Mesenchymal stem cell (in vitro differentiated cells and primary cell): ENCODE data around the gene PHF13.

Experiments
- DNase-seq: peaks from one replicate; pipeline ENCODE4 v3.0.0-alpha.2; 2013
- H2AFZ ChIP-seq: one replicate; pipeline ENCODE4 v1.6.1; 2013; ENCODE audit warnings: low read depth, mild to moderate bottlenecking, control low read depth, inconsistent platforms, low read length, moderate library complexity
- H2AK5ac ChIP-seq: 2 replicates; pipeline ENCODE4 v1.6.1; 2013; ENCODE audit warnings: low read length, moderate library complexity, mild to moderate bottlenecking, inconsistent platforms; ENCODE audit not compliant: severe bottlenecking
- H2BK120ac ChIP-seq: one replicate; pipeline ENCODE4 v1.6.1; 2013; ENCODE audit warnings: low read depth, mild to moderate bottlenecking, inconsistent platforms, low read length, moderate library complexity
- H2BK12ac ChIP-seq, 2 experiments: one replicate each; pipeline ENCODE4 v1.6.1; 2013; ENCODE audit warnings: inconsistent platforms in 2 of 2, low read length in 2 of 2, mild to moderate bottlenecking in 2 of 2, moderate library complexity in 2 of 2, control low read depth in 1 of 2
- H2BK15ac ChIP-seq: one replicate; pipeline ENCODE4 v1.6.1; 2013; ENCODE audit warnings: mild to moderate bottlenecking, low read depth, inconsistent platforms; ENCODE audit not compliant: poor library complexity, severe bottlenecking
- H2BK5ac ChIP-seq: 2 replicates; pipeline ENCODE4 v1.6.1; 2013; ENCODE audit warnings: low read depth, mild to moderate bottlenecking, low read length, control low read depth, inconsistent platforms; ENCODE audit not compliant: poor library complexity, severe bottlenecking
- H3K14ac ChIP-seq, 2 experiments: one replicate each; pipeline ENCODE4 v1.6.1; 2013; ENCODE audit warnings: inconsistent platforms in 2 of 2, low read length in 2 of 2, control low read depth in 1 of 2, mild to moderate bottlenecking in 1 of 2, moderate library complexity in 1 of 2
- H3K18ac ChIP-seq, 2 experiments: one replicate each; pipeline ENCODE4 v1.6.1; 2013; ENCODE audit warnings: inconsistent platforms in 2 of 2, low read length in 2 of 2, control low read depth in 1 of 2, low read depth in 1 of 2, mild to moderate bottlenecking in 1 of 2
- H3K23ac ChIP-seq, 2 experiments: one replicate each; pipeline ENCODE4 v1.6.1; 2013; ENCODE audit warnings: inconsistent platforms in 2 of 2, low read length in 2 of 2, mild to moderate bottlenecking in 2 of 2, moderate library complexity in 2 of 2, control low read depth in 1 of 2
- H3K27ac ChIP-seq: 2 replicates; pipeline ENCODE4 v1.5.1; 2013; ENCODE audit warnings: mild to moderate bottlenecking, moderate library complexity, low read length, control low read depth, inconsistent platforms; ENCODE audit not compliant: poor library complexity, severe bottlenecking
- H3K27me3 ChIP-seq, 2 experiments: 2 replicates each; pipeline versions ENCODE4 v1.6.1 to v1.7.0; 2013; ENCODE audit warnings: low read length in 2 of 2, mild to moderate bottlenecking in 2 of 2, moderate library complexity in 2 of 2, control low read depth in 1 of 2, inconsistent platforms in 1 of 2; ENCODE audit not compliant: control insufficient read depth in 1 of 2, insufficient read depth in 1 of 2
- H3K36me3 ChIP-seq, 2 experiments: 2 replicates each; pipeline versions ENCODE4 v1.6.1 to v1.7.0; 2013; ENCODE audit warnings: low read length in 2 of 2, control low read depth in 1 of 2, inconsistent platforms in 1 of 2, low read depth in 1 of 2, mild to moderate bottlenecking in 1 of 2; ENCODE audit not compliant: insufficient read depth in 2 of 2, control insufficient read depth in 1 of 2
- H3K4ac ChIP-seq, 2 experiments: one replicate each; pipeline ENCODE4 v1.6.1; 2013; ENCODE audit warnings: inconsistent platforms in 2 of 2, low read length in 2 of 2, mild to moderate bottlenecking in 2 of 2, moderate library complexity in 2 of 2, control low read depth in 1 of 2, low read depth in 1 of 2
- H3K4me1 ChIP-seq: 2 replicates; pipeline ENCODE4 v1.6.1; 2013; ENCODE audit warnings: low read depth, low read length, control low read depth; ENCODE audit not compliant: control insufficient read depth, insufficient read depth
- H3K4me2 ChIP-seq: 2 replicates; pipeline ENCODE4 v1.6.1; 2013; ENCODE audit warnings: low read length, mild to moderate bottlenecking, inconsistent platforms; ENCODE audit not compliant: poor library complexity, severe bottlenecking
- H3K4me3 ChIP-seq, 2 experiments: 2 replicates each; pipeline versions ENCODE4 v1.5.1 to v1.7.0; 2013; ENCODE audit warnings: low read length in 2 of 2, mild to moderate bottlenecking in 2 of 2, control low read depth in 1 of 2, low read depth in 1 of 2; ENCODE audit not compliant: insufficient read depth in 1 of 2
- H3K79me1 ChIP-seq: replicated peaks from 2 replicates; pipeline ENCODE4 v1.6.1; 2013; ENCODE audit warnings: mild to moderate bottlenecking, control low read depth, low read length, inconsistent platforms; ENCODE audit not compliant: poor library complexity, severe bottlenecking
- H3K9ac ChIP-seq: 2 replicates; pipeline ENCODE4 v1.7.0; 2013; ENCODE audit warnings: mild to moderate bottlenecking, low read length, moderate library complexity
- H3K9me3 ChIP-seq: 2 replicates; pipeline ENCODE4 v1.7.0; 2013; ENCODE audit warnings: mild to moderate bottlenecking, low read length; ENCODE audit not compliant: control insufficient read depth
- H4K8ac ChIP-seq: one replicate; pipeline ENCODE4 v1.6.1; 2013; ENCODE audit warnings: inconsistent platforms, mild to moderate bottlenecking, low read length, moderate library complexity
- H4K91ac ChIP-seq: one replicate; pipeline ENCODE4 v1.6.1; 2013; ENCODE audit warnings: mild to moderate bottlenecking, low read length, inconsistent platforms
- WGBS: methylation state at CpG from one replicate; pipeline ENCODE4 v1.1.7; 2013; ENCODE audit warnings: mixed read lengths; 5-methylcytosine and 5-hydroxymethylcytosine counted together

Gene PHF13

GRCh38 chr1:6593810-6594209, 19.7 kb upstream of the PHF13 start:
- H3K4me1 ChIP-seq: peaks cover 8% of the 10 kb centered on the region
- H3K9ac ChIP-seq: no peak overlapping the region
- WGBS: 97% methylated on average over 15 of the region's 15 CpGs
- no peaks in the 10 kb centered on the region for H3K27me3 ChIP-seq
- H4K91ac ChIP-seq: no peak overlapping the region
- no peak overlapping the region for H4K8ac ChIP-seq
- no peak overlapping the region for H2BK120ac ChIP-seq
- no peak overlapping the region for H3K4me3 ChIP-seq
- H2BK15ac ChIP-seq: no peak overlapping the region
- no peak overlapping the region for H3K18ac ChIP-seq
- H3K14ac ChIP-seq: no peak overlapping the region
- peaks cover 88 to 93% of the 10 kb centered on the region in 2 experiments for H3K36me3 ChIP-seq
- no peak overlapping the region for H3K27ac ChIP-seq
- H2BK12ac ChIP-seq: no peak overlapping the region
- no peak overlapping the region for H3K23ac ChIP-seq
- no peak overlapping the region for H3K4me2 ChIP-seq
- no peaks in the 10 kb centered on the region for H3K9me3 ChIP-seq
- no peak overlapping the region for H3K4ac ChIP-seq
- no peak overlapping the region for H2AK5ac ChIP-seq
- H2BK5ac ChIP-seq: no peak overlapping the region
- no peak for DNase-seq
- peaks cover 59% of the 10 kb centered on the region for H3K79me1 ChIP-seq
- H2AFZ ChIP-seq: no peak overlapping the region

GRCh38 chr1:6594977-6595740, 18.4 kb upstream of the PHF13 start:
- WGBS: 96% methylated on average over 11 of the region's 11 CpGs
- no peak overlapping the region for H4K8ac ChIP-seq
- no peak overlapping the region for H2BK15ac ChIP-seq

GRCh38 chr1:6596351-6596750, 17.2 kb upstream of the PHF13 start:
- no peaks in the 10 kb centered on the region for H3K27me3 ChIP-seq
- no peak overlapping the region for H3K14ac ChIP-seq
- no peak overlapping the region for H3K4ac ChIP-seq
- peaks cover 26% of the 10 kb centered on the region for H3K4me1 ChIP-seq
- peaks cover 56% of the 10 kb centered on the region for H3K79me1 ChIP-seq
- H2BK15ac ChIP-seq: no peak overlapping the region
- no peak overlapping the region for H3K27ac ChIP-seq
- no peak overlapping the region for H3K23ac ChIP-seq
- H2BK5ac ChIP-seq: no peak overlapping the region
- 86% methylated on average over 6 of the region's 7 CpGs for WGBS
- H3K9ac ChIP-seq: peak overlapping the region; percentile 59
- no peak overlapping the region for H4K8ac ChIP-seq
- H3K4me3 ChIP-seq: peak overlapping the region in 1 of 2 experiments; percentile 52
- H3K18ac ChIP-seq: no peak overlapping the region
- DNase-seq: no peak
- H3K4me2 ChIP-seq: no peak overlapping the region
- peaks cover 73 to 77% of the 10 kb centered on the region in 2 experiments for H3K36me3 ChIP-seq
- no peak overlapping the region for H2AK5ac ChIP-seq
- H2AFZ ChIP-seq: no peak overlapping the region
- no peak overlapping the region for H4K91ac ChIP-seq
- H3K9me3 ChIP-seq: no peaks in the 10 kb centered on the region
- no peak overlapping the region for H2BK120ac ChIP-seq
- H2BK12ac ChIP-seq: no peak overlapping the region

More at GRCh38 chr1:6594977-6595740, 18.4 kb upstream of the PHF13 start:
- no peak overlapping the region for H3K18ac ChIP-seq
- H3K4me1 ChIP-seq: peaks cover 19% of the 10 kb centered on the region
- no peaks in the 10 kb centered on the region for H3K9me3 ChIP-seq
- no peak overlapping the region for H2BK120ac ChIP-seq
- no peak for DNase-seq
- H3K4me2 ChIP-seq: no peak overlapping the region
- H3K36me3 ChIP-seq: peaks cover 82 to 89% of the 10 kb centered on the region in 2 experiments
- no peak overlapping the region for H3K27ac ChIP-seq
- H2BK5ac ChIP-seq: no peak overlapping the region
- H3K14ac ChIP-seq: no peak overlapping the region
- no peak overlapping the region for H3K4ac ChIP-seq
- no peak overlapping the region for H3K9ac ChIP-seq
- H2BK12ac ChIP-seq: no peak overlapping the region
- H4K91ac ChIP-seq: no peak overlapping the region
- H3K4me3 ChIP-seq: no peak overlapping the region
- no peak overlapping the region for H2AFZ ChIP-seq
- peaks cover 62% of the 10 kb centered on the region for H3K79me1 ChIP-seq
- no peak overlapping the region for H3K23ac ChIP-seq
- no peaks in the 10 kb centered on the region for H3K27me3 ChIP-seq
- H2AK5ac ChIP-seq: no peak overlapping the region

- Histone ChIP-seq H2AFZ (no peak overlapping the region), H3K4me1 (peaks cover 29% of the 10 kb centered on the region), H3K18ac (no peak overlapping the region), H3K23ac (no peak overlapping the region), H3K79me1 (peaks cover 51% of the 10 kb centered on the region), H3K9me3 (no peaks in the 10 kb centered on the region), H3K27ac (no peak overlapping the region), H2BK120ac (no peak overlapping the region), H3K36me3 (peaks cover 67 to 70% of the 10 kb centered on the region in 2 experiments), H2AK5ac (no peak overlapping the region), H4K8ac (no peak overlapping the region), H2BK12ac (no peak overlapping the region), H3K4ac (peak overlapping the region in 1 of 2 experiments; percentile 24), H3K27me3 (no peaks in the 10 kb centered on the region), H4K91ac (no peak overlapping the region), H2BK5ac (no peak overlapping the region), H2BK15ac (no peak overlapping the region), H3K4me2 (no peak overlapping the region), H3K14ac (no peak overlapping the region), H3K4me3 (peak overlapping the region in 1 of 2 experiments; percentile 52), H3K9ac (peak overlapping the region; percentile 59)
- no peak for DNase-seq
- 95% methylated on average over 14 of the region's 15 CpGs for WGBS
Observed at GRCh38 chr1:6596886-6597776, 16.4 kb upstream of the PHF13 start.
